Measurements from ENCODE around the gene ZBTB42.

- TF ChIP-seq POLR2A (IDR thresholded peaks at IDR 0.05; ENCODE audit: low read depth) (no peak), EP300 (IDR thresholded peaks at IDR 0.05) (no peak), POLR2AphosphoS5 (IDR thresholded peaks at IDR 0.05) (no peak)
- TF ChIP-seq, protein P1, sequence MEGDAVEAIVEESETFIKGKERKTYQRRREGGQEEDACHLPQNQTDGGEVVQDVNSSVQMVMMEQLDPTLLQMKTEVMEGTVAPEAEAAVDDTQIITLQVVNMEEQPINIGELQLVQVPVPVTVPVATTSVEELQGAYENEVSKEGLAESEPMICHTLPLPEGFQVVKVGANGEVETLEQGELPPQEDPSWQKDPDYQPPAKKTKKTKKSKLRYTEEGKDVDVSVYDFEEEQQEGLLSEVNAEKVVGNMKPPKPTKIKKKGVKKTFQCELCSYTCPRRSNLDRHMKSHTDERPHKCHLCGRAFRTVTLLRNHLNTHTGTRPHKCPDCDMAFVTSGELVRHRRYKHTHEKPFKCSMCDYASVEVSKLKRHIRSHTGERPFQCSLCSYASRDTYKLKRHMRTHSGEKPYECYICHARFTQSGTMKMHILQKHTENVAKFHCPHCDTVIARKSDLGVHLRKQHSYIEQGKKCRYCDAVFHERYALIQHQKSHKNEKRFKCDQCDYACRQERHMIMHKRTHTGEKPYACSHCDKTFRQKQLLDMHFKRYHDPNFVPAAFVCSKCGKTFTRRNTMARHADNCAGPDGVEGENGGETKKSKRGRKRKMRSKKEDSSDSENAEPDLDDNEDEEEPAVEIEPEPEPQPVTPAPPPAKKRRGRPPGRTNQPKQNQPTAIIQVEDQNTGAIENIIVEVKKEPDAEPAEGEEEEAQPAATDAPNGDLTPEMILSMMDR (IDR thresholded peaks at IDR 0.05), result no peak
Measured at GRCh38 chr14:104784846-104785707, 15.8 kb upstream of the ZBTB42 start.

All from esophagus muscularis mucosa (tissue), 4 donors.